ENCODE results near the gene ZRANB1.

The ZRANB1 gene

DNA sequence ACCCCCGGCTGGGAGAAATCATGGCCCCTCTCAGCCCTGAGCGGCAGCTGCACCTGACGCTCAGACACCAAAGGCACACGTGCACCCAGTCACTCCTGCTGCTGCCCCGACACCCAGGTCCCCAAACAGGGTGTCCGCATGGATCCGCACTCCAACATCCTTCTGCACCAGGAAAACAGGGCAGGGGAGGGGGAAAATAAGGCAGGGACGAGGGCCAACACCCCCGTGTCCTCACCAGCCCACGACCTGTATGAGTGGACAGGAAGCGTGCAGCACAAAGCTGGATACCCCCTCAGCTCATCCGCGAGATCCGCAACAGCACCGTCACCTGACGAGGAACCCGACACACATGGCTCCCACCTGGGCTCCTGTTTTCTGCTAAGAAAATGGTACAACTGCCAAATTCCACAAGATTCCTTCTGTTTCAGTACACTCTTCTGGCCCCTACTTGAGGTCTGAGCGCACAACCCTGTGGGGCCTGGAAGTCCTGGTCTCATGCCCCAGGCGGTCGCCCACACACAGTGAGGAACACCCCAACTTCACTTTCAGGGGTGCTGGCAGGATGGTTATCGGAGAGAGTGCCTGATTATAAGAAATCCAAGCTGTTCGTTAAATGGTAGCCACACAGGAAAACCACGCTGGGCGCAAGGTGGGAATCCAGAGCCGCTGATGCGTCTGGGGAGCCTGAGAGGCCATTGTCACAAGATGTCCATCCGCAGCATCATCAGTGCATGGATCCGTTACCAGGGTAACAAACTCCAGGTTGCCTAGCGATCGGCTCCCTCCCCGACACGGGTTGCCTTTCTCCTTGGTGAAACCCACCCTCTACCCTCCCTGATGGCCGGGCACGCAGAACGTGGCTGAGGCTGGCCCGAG is 63.6 kb downstream of the ZRANB1 start:
- no peak for DNase-seq (ENCODE audit: low spot score)

DNA sequence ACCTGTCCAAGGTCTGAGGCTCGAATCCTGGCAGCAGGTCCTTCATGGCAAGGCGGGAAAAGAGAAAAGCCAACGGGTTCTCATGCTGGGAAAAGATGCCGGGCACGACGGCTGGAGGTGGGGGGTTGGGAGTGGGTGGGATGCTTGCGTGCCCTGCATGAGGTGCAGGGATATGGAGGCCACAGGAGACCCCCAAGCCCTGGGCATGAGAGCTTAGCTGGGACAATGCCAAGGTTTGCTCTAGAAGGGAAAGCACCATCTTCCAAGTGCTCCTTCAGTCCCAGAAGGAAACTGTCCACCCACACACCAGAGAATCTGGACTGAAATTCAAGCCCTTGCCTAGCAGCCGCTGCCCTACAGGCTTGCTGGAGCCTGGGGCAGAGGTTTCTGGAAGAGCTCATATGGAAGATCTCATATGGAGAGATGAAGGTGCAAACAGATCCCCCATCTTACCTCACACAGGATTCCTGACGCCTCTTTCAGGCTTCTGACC is 64.3 kb downstream of the ZRANB1 start:
- no peak for DNase-seq (ENCODE audit: low spot score)

DNA sequence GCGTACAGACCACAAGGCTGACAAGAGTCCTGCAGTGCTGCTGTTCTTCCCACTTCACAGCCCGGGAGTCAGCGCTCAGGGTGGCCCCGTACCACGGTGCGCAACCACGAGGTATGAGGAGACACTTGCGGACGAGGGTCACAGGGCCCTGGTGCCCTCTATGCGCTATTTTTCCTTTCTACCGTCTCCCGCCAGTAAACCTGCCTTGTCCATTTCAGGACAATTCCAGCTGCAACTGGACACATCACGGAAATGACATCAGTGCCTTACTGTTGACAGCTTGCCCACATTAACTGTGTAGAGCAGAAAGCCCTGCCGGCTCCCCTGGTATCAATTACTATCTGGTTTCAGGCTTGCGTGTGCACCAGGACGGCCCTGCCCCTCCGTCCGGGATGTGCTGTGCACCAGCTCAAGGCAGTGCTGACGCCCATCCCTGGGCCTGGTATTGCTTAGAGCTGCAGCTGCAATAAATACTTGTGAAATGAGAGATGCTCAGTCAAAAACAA is 65.1 kb downstream of the ZRANB1 start:
- peak; percentile 96 for DNase-seq (ENCODE audit: low spot score)

DNA sequence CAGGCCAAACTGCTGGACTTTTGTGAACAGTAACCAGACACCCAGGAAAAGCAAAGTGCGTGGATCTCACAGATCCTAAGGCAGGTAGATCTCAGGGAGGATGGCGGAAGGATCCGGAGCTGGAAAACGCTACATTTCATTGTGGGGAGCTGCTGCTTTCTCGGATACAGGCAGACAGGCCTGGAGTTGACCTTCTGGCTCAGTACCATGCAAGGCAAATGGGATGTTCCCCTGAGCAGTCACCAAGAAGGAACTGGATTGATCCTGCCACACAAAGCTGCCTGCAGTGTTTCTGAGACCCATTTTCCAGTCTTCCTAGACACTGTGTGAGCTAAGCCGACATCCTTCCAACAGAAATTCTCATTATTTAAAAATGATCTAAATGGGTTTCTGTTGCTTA is 65.5 kb downstream of the ZRANB1 start:
- DNase-seq (ENCODE audit: low spot score), result no peak

DNA sequence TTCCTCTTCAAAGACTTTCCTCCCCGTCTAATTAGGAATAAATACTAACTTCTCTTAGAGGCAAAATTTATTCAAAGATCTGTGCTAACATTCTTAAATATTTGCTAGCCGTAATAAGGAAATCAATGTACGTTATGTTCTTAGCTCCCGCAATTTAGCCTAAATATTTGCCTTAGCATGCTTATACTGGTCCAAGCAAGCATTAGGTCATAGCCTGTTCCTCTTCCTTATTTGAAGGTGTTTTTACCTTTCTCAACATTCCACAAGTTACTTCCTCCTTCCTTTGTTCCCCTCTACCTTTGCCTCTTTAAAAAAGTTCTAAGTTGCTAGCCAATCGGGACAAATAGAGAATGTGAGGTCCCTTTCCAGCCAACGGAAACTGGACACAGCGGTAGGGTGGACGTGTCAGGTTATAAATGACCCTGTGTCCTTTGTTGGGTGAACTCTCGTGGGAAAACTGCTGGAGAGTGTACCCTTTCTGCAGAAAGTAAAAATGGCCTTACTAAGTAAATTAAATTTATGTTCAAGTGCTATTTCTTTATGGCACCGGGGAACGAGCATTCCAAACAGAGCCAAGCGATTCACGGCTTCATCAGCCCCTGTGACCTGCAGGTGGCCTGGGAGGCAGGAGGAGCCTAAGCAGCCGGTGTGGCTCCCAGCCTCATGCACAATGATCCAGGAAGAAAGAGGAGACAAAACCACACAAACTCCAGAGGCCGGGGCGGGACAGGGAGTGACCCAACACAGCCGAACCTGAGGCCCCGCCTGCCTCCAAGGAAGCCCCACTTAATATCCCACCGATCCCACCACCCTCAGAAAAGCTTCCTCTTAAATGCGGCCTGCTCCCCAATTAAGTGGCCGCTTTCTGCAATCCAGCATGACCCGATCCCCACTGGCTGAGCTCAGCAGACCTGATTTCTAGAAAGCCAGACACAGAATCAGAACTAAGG is 67.0 kb downstream of the ZRANB1 start:
- DNase-seq (ENCODE audit: low spot score), result no peak

DNA sequence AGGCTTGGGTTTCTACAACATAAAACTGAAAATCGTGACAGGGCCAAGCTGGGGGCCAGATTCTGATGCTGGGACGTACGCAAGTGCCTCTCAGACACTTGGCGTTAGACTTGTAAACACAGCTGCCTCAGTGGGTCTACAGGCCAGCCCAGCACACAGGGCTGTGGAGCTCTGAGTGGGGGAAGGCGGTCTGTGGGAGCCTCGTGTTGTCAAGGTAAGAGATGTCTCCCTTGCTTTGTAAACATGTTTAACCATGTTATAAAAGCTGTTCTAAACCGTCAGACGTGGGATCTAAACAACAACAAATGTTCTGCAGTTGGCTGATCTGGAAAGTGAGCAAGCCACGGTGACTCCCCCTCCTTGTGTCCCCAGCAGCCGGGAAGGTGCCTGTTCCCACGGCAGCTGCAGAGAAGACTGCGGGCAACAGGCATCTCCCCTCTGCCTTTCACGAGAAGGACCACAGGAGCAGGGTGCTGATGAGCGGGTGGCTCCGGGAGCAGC is 67.8 kb downstream of the ZRANB1 start:
- DNase-seq (ENCODE audit: low spot score), result no peak

DNA sequence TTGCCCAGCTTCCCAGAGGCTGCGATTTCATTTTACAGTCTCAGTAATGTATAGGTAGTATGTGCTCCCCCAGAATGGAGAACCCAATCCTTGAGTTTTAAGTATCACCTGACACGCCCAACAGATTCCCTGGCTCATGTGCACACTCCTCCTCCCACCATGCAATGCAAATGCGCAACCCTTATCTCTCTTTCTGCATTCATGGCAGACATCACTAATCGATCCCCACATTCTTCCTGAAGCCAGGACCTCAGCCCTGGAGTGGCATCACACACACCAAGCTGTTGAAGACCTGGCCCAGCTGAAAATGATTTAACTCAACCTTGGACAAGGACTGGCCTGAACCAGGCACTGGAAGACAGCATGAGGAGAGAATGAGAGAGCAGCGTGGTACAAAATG is 68.4 kb downstream of the ZRANB1 start:
- no peak for DNase-seq (ENCODE audit: low spot score)

DNA sequence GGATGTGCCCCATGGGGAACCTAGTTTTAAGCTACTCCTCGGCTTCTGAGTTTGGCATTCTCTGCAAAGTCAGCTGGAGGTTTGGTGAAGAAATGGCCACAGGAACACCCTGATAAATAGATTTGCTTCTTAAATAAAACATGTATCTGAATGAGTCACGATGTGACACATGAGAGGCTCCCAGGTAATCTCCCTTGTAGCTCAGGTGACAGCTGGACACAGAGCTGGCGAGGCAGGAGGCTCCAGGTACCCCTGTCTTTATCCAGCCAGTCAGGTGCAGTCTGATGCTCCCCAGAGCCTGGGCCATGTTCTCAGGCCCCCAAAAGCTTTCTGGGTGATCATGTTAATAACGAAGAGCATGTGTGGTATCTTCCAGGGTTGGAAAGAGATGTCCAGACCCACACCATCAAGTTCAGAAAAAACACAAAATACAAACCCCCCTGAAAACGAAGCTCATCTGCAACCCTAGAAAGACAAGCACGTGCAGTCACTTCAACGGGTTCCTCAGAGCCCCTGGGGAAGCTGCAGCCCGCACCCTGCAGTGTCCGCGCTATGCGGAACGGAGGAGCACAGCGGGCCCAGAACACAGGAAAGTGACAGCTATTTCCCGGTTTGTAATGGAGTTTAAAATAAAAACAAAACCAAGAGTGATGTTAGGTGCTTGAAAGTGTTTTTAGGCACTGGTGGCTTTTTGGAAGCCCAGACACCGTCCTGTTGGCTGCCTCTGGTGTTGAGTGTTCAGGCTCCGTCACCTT is 69.4 kb downstream of the ZRANB1 start:
- DNase-seq (ENCODE audit: low spot score), result no peak

DNA sequence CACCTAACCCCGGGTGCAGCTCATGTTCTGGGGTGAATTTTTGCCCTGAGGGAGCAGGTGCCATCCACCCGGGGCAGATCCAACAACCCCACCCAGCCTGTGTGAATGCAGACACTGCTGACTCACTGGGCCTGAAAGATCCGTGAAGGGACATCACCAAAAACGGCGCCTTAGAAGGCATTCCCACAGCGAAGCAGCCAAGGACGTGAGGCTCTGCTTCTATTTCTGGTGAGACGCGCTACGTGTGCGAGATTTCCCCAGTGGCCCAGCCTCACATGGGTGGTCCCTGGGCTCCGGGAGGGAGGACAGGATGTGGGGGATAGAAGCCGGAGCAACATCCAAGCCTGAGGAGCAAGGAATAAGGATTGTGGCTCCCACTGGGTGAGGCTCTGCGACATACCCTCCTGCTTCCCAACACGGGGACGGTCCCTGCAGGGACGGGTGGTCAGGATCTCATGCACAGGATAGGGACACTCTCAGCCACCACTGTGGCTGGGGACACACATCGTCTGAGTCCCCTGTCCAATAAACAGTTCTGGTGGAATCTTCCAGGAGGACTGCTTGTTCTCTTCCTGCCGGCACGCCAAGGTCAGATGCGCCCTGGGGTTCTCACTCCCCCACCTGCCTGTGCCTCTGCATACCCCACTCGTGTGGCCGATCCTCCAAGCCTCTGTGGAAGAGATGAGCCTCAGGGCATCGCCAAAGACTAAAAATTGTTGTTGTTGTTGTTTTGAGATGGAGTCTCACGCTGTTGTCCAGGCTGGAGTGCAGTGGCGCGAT is 70.2 kb downstream of the ZRANB1 start:
- DNase-seq (ENCODE audit: low spot score), result no peak

DNA sequence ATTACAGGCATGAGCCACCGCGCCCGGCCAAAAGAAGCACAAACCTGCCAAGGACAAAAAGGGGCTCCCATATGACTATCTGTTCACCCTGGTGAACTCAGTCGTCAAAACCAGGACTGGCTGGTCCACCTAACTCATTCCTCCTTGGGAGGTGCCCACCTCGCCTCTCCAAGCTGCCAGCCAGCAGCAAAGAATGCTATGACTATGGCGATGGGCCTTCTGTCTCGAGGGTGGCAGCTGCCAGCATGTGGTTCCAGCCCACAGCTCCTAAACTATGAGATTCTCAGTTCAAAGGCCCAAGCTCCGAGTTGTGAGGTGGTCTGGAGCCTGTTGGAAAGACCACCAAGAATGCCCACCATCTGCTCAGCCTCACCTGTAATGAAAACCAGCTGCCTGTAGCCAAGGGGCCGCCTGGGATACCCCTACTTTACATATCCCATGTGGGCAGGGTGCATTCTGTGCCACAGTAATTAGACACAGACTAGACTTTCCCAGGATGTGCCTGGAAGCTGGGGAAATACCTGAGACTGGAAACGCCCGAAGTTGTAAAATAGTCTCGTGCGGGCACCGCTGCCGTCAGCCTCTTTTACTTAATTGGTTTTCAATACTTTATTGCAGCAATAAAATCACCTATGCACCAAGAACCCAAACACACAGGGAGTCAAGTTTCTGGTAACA is 71.1 kb downstream of the ZRANB1 start:
- no peak for DNase-seq (ENCODE audit: low spot score)

DNA sequence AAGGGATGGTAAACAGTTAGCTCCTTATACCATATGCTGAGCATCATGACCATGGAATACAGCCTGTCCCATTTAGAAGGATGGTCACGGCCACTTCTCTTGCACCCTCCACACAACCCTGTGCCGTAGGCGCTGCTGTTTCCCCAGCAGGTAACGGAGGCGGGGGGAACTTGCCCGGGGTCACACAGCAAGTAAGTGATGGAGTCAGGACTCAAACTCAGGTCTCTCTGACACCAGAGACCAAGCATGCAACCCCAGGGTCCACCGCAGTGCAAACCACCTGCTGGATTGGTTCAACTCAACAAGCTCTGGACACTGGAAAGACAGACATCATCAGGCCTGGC is 71.6 kb downstream of the ZRANB1 start:
- DNase-seq (ENCODE audit: low spot score), result no peak

DNA sequence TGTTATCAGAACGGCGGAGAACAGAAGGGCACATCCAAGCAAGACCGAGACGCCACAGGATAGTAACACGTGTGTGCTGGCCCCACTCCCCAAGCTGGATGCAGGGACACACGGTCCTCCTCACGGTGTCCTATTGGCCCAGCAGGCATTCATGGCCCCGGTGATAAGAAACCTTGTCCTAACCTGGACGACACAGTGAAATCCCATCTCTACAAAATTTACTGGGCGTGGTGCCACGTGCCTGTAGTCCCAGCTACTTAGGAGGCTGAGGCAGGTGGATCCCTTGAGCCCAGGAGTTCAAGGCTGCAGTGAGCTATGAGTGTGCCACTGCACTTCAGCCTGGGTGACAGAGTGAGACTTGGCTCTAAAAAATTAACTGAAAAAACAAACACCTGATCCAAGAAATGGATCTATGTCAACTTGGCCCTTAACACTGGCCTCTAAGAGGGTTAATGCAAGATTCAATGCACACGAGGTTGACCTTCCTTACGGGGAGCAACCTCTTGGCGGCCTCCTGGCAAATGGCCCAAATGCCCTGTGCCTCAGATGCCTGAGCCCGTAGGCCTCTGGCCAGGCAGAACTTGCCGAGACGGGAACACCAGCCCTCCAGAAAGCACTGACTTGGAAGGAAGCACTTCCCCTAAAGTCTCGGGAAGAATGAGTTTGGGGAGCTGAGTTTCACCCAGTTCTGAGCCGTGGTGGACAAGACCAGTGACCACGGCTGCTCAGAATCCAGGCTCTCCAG is 72.3 kb downstream of the ZRANB1 start:
- no peak for DNase-seq (ENCODE audit: low spot score)

DNA sequence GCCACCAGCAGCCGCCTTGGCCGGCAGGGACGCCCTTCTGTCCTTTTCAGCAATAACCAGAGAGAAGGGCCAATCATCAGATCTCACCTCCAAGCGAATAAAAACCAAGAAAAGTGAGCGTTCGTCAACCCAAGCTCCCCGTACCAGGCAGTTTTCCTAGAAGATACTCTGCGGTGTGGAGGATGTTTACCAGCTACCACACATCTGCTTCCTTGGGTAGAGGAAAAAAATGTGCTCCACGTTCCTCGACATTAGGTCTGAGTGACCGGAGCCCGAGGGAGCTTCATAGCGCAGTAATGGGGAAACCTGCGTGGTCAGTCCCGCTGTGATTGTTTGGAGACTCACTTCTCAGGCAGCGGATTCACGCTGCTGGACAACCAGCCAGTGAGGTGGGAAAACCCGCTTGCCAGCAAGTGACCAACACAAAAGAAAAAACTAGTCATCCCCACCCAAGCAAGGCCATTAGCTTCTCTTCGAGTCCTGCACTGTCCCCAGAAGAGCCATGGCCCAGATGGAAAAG is 73.0 kb downstream of the ZRANB1 start:
- DNase-seq (ENCODE audit: low spot score), result no peak

DNA sequence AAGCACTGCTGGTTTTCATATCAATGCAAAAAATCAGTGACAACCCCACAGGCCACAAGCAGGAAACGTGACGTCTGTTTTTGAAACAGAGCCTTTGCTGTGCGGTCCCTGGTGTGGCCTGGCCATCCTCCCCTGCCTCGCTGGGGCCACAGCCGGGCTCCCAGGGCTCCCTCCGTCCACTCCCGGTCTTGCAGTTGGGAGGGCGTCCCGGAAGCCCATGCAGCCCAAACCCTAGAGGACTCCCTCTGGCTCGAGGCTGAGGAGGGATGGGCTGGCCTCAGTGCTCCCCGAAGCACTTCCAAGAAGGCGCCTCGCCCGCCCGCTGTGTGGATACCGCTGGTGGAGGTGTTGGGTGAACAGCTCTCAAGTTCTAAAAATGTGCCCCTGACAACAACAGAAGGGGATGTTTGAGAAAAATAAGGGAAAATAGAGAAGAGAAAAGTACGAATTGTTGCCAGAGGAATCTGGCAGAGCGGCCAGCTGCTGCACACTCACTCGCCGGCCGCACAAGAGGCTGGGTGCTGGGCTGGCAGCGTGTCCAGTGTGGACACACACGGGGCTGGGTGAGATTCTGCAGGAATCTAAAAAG is 73.5 kb downstream of the ZRANB1 start:
- peak; percentile 44 for DNase-seq (ENCODE audit: low spot score)

DNA sequence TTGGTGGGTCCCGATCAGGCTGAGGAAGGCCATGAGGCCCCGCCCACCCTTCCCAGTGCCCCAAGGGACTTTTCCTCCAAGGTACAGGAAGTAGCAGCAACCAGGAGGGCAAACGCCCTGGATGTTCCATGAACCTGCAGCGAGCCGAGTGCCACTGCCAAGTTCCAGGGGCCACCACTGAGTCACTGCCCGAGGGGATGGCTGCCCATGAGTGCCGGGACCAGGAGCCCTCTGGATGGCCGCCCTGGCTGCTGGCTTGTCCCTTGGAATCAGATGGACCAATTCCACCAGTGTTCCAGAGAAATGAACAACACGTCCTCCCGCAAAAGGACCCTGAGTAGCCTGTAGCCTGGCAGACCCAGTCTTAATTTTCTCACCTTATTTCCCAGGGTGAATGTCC is 74.2 kb downstream of the ZRANB1 start:
- DNase-seq (ENCODE audit: low spot score), result no peak

DNA sequence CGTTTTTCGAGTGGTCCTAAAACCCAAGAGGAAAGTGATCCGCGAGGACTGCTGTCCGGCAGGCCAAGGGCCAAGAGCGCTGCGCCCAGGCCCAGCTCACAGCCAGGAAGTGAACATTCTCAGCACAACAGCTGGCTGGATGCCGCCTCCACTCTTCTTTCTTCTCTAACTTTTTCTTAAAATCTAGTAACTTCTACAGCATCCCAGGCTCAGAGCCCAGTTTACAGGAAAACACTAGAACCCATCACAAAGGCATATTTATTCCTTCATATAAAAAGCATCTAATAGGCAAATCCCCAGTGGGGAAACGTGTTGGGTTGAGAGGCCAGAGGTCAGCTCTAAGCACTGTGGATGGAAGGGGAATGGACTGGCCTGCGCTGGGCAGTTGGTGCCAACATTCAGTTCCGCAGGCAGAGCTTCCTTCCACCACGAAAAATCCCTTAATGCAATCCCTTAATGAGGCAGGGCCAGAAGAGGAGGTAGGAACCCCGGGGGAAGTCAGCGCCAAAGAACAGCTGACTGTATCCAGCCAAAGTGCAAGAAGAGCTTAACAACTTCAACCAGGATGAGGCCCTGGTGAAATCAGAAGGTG is 74.8 kb downstream of the ZRANB1 start:
- DNase-seq (ENCODE audit: low spot score), result no peak

DNA sequence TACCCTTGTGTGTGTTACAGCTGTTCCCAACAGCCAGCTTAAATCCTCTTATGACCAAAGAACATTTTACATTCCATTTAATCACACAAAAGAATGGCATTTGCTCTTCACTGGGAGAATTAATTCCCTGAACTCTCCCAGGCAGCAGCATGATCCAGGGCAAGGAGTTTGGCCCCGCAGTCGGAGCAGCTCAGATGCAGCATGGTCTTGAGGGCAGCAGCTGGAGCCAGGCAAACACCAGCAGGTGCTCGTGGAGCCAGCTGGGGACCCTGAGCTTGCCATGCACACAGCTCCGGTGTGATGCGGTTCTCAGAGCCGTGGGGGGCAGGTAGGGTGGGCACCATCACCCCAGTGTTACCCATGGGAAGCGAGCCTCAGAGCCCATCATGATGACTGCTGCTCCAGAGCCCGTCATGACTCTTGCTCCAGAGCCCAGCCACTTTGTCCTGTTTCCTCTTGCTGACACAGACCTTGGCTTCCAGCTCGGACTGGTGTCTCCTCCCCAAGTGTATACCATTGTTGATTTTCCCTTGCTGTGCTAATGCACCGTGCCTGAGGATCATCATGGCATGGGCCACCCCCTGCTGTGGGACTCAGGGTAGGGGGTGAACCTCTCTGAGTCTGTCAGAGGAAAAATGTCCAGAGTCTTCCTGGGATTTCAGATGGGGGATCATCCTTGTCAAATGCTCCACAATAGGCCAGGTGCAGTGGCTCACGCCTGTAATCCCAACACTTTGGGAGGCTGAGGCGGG is 75.8 kb downstream of the ZRANB1 start:
- DNase-seq (ENCODE audit: low spot score), result no peak

DNA sequence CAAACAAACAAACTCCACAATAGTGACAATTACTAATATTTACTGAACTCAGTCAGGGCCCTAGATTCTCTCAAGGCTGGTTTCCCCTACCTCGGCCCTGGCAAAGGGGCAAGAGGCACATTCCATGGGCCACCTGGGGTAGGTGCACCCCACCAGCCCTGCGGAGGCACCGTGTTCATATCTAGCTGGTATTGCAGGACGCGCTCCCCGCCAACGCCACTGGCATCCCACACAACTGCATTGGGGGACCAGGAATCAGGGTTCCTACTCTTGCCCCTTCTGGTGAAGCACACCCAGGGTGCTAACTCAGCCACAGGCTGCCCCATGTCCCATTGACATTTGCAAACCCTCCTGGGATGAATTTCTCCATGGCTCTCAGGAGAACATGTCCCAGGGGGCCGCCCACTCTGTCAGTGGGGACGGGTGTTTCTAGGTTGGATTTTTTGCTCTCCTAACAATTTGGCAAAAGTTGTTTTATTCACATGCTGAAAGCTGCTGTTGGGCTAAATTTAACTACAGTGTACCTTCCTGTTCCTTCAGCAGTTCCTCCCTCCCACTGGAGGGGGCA is 76.7 kb downstream of the ZRANB1 start:
- no peak for DNase-seq (ENCODE audit: low spot score)

Data from AG20443 (cell line).